GM06990 (cell line): ENCODE results near the gene PXDC1.

Source experiments
- DNase-seq: peaks from one replicate; pipeline ENCODE4 v3.0.0-alpha.2; 2011; ENCODE audit not compliant: insufficient read length; ENCODE audit errors: extremely low read depth
- H3K27me3 ChIP-seq: replicated peaks from 2 replicates; pipeline ENCODE4 v1.6.0; 2011; ENCODE audit warnings: low read length; ENCODE audit not compliant: control insufficient read depth, insufficient read depth
- H3K36me3 ChIP-seq: 2 replicates; pipeline ENCODE4 v1.5.1; 2011; ENCODE audit warnings: low read length; ENCODE audit not compliant: control insufficient read depth, insufficient read depth
- H3K4me3 ChIP-seq: replicated peaks from 2 replicates; pipeline ENCODE4 v1.5.1; 2011; ENCODE audit warnings: low read depth, mild to moderate bottlenecking, control low read depth, low read length
- CTCF ChIP-seq: IDR thresholded peaks from 2 replicates; pipeline ENCODE4 v1.5.1; 2011; ENCODE audit warnings: low read length, control low read depth, mild to moderate bottlenecking, inconsistent platforms; ENCODE audit not compliant: insufficient read depth, poor library complexity, severe bottlenecking

The PXDC1 gene

GRCh38 chr6:3789896-3790558 lies 38.5 kb upstream of the PXDC1 start:
- no peak overlapping the region for H3K4me3 ChIP-seq
- no peak for TF ChIP-seq CTCF
- DNase-seq, result no peak
- H3K36me3 ChIP-seq, result no peaks in the 10 kb centered on the region
- H3K27me3 ChIP-seq, result no peaks in the 10 kb centered on the region

GRCh38 chr6:3789018-3789895 lies 37.7 kb upstream of the PXDC1 start:
- Histone ChIP-seq H3K4me3 (no peak overlapping the region), H3K36me3 (no peaks in the 10 kb centered on the region), H3K27me3 (no peaks in the 10 kb centered on the region)
- TF ChIP-seq CTCF, result no peak
- no peak for DNase-seq

GRCh38 chr6:3788408-3789017 lies 37.0 kb upstream of the PXDC1 start:
- Histone ChIP-seq H3K4me3 (no peak overlapping the region), H3K36me3 (no peaks in the 10 kb centered on the region), H3K27me3 (no peaks in the 10 kb centered on the region)
- DNase-seq, result no peak
- no peak for TF ChIP-seq CTCF

GRCh38 chr6:3786141-3786540 lies 34.6 kb upstream of the PXDC1 start:
- DNase-seq, result no peak
- Histone ChIP-seq H3K4me3 (no peak overlapping the region), H3K27me3 (no peaks in the 10 kb centered on the region), H3K36me3 (no peaks in the 10 kb centered on the region)
- no peak for TF ChIP-seq CTCF

- Histone ChIP-seq H3K4me3 (no peak overlapping the region), H3K36me3 (no peaks in the 10 kb centered on the region), H3K27me3 (no peaks in the 10 kb centered on the region)
- TF ChIP-seq CTCF, result no peak
- no peak for DNase-seq
These were observed 34.2 kb upstream of the PXDC1 start for GRCh38 chr6:3785745-3786098.
